HEK293 (cell line): ENCODE results near the gene APBA1.

Source experiments
- CTCF ChIA-PET: fragments of 350-600 bp; formaldehyde crosslinking; extraction: SDS; loops from one replicate; lab custom pipeline; 2021; ENCODE audit warnings: antibody characterized with exemption; lab: Yijun Ruan, JAX
- POLR2A ChIA-PET: fragments of 300-600 bp; formaldehyde crosslinking; extraction: SDS; loops from one replicate; lab custom pipeline; 2020; ENCODE audit warnings: antibody characterized with exemption, inconsistent platforms; lab: Yijun Ruan, JAX
- H3K27ac ChIP-seq: fragments of 200-500 bp; sonication (Bioruptor generic); 2 replicates; pipeline ENCODE4 v1.5.1; 2014; ENCODE audit warnings: low read depth, low read length, control low read depth, inconsistent platforms; ENCODE audit errors: extremely low read depth
- H3K36me3 ChIP-seq, 2 experiments: fragments of 200-500 bp in 1 of 2; sonication (Bioruptor generic) in 1 of 2; 1 replicate in 1 of 2; 2 replicates in 1 of 2; pipeline ENCODE4 v1.5.1; 2014 to 2017; ENCODE audit warnings: inconsistent platforms in 2 of 2, low read length in 2 of 2; ENCODE audit not compliant: control insufficient read depth in 2 of 2, insufficient read depth in 1 of 2
- H3K4me1 ChIP-seq: fragments of 200-500 bp; sonication (Bioruptor generic); 2 replicates; pipeline ENCODE4 v1.5.1; 2014; ENCODE audit warnings: mild to moderate bottlenecking, low read length, inconsistent platforms; ENCODE audit not compliant: control insufficient read depth, insufficient read depth
- H3K4me3 ChIP-seq: 2 replicates; pipeline ENCODE4 v1.5.1; 2011; ENCODE audit warnings: low read depth, mild to moderate bottlenecking, control low read depth, low read length, moderate library complexity
- H3K9me3 ChIP-seq: fragments of 200-500 bp; sonication (Bioruptor generic); 2 replicates; pipeline ENCODE4 v1.5.1; 2014; ENCODE audit warnings: low read depth, low read length, inconsistent platforms; ENCODE audit not compliant: control insufficient read depth, insufficient read depth
- BCL11B ChIP-seq: fragments of 450-650 bp; formaldehyde crosslinking; IDR thresholded peaks from 2 replicates; pipeline ENCODE4 v1.5.1; 2016; ENCODE audit warnings: low read depth, missing biosample characterization, missing genetic modification characterization
- GLI2 ChIP-seq: fragments of 450-650 bp; formaldehyde crosslinking; IDR thresholded peaks from 2 replicates; pipeline ENCODE4; 2017; ENCODE audit warnings: missing biosample characterization, missing genetic modification characterization, low read depth, borderline replicate concordance
- OVOL3 ChIP-seq: fragments of 450-650 bp; formaldehyde crosslinking; IDR thresholded peaks from 2 replicates; pipeline ENCODE4 v1.5.1; 2016; ENCODE audit warnings: missing biosample characterization, missing genetic modification characterization
- PRDM6 ChIP-seq: fragments of 450-650 bp; formaldehyde crosslinking; IDR thresholded peaks from 2 replicates; pipeline ENCODE4 v1.5.1; 2017; ENCODE audit warnings: missing biosample characterization, missing genetic modification characterization
- TCF7L2 ChIP-seq: IDR thresholded peaks from 2 replicates; pipeline ENCODE4 v1.6.1; 2011; ENCODE audit warnings: low read depth, mild to moderate bottlenecking, inconsistent platforms, low read length, moderate library complexity, borderline replicate concordance
- ZBTB21 ChIP-seq: fragments of 450-650 bp; formaldehyde crosslinking; IDR thresholded peaks from 2 replicates; pipeline ENCODE4 v1.5.1; 2017; ENCODE audit warnings: missing biosample characterization, missing genetic modification characterization
- ZBTB8A ChIP-seq: fragments of 450-650 bp; formaldehyde crosslinking; IDR thresholded peaks from 2 replicates; pipeline ENCODE4 v1.5.1; 2016; ENCODE audit warnings: missing biosample characterization, missing genetic modification characterization
- ZNF114 ChIP-seq: fragments of 450-650 bp; formaldehyde crosslinking; IDR thresholded peaks from 2 replicates; pipeline ENCODE4 v1.5.0; 2017; ENCODE audit warnings: missing biosample characterization, missing genetic modification characterization
- ZNF132 ChIP-seq: fragments of 450-650 bp; formaldehyde crosslinking; IDR thresholded peaks from 2 replicates; pipeline ENCODE4 v1.5.1; 2017; ENCODE audit warnings: missing biosample characterization, missing genetic modification characterization, borderline replicate concordance
- ZNF174 ChIP-seq: fragments of 450-650 bp; formaldehyde crosslinking; IDR thresholded peaks from 2 replicates; pipeline ENCODE4 v1.5.0; 2017; ENCODE audit warnings: missing biosample characterization, mild to moderate bottlenecking, missing genetic modification characterization
- ZNF18 ChIP-seq: fragments of 450-650 bp; formaldehyde crosslinking; IDR thresholded peaks from 2 replicates; pipeline ENCODE4 v1.5.1; 2016; ENCODE audit warnings: missing biosample characterization, missing genetic modification characterization
- ZNF202 ChIP-seq: fragments of 450-650 bp; formaldehyde crosslinking; IDR thresholded peaks from 2 replicates; pipeline ENCODE4 v1.5.1; 2016; ENCODE audit warnings: missing biosample characterization, missing genetic modification characterization, borderline replicate concordance
- ZNF211 ChIP-seq: fragments of 450-650 bp; formaldehyde crosslinking; IDR thresholded peaks from 2 replicates; pipeline ENCODE4 v1.5.1; 2016; ENCODE audit warnings: low read depth, missing biosample characterization, missing genetic modification characterization
- ZNF24 ChIP-seq: fragments of 450-650 bp; formaldehyde crosslinking; IDR thresholded peaks from 2 replicates; pipeline ENCODE4 v1.5.1; 2016; ENCODE audit warnings: missing biosample characterization, missing genetic modification characterization
- ZNF280C ChIP-seq: fragments of 450-650 bp; formaldehyde crosslinking; IDR thresholded peaks from 2 replicates; pipeline ENCODE4 v1.5.1; 2016; ENCODE audit warnings: missing biosample characterization, missing genetic modification characterization
- ZNF324 ChIP-seq: fragments of 450-650 bp; formaldehyde crosslinking; IDR thresholded peaks from 2 replicates; pipeline ENCODE4 v1.5.1; 2016; ENCODE audit warnings: missing biosample characterization, missing genetic modification characterization
- ZNF558 ChIP-seq: fragments of 450-650 bp; formaldehyde crosslinking; IDR thresholded peaks from 2 replicates; pipeline ENCODE4 v1.5.1; 2016; ENCODE audit warnings: missing biosample characterization, missing genetic modification characterization
- ZNF560 ChIP-seq: fragments of 450-650 bp; formaldehyde crosslinking; IDR thresholded peaks from 2 replicates; pipeline ENCODE4 v1.5.1; 2017; ENCODE audit warnings: missing biosample characterization, missing genetic modification characterization, borderline replicate concordance
- ZNF561 ChIP-seq: fragments of 450-650 bp; IDR thresholded peaks from 2 replicates; pipeline ENCODE4 v1.5.1; 2018; ENCODE audit warnings: missing biosample characterization, missing genetic modification characterization, borderline replicate concordance
- ZNF571 ChIP-seq: fragments of 450-650 bp; formaldehyde crosslinking; IDR thresholded peaks from 2 replicates; pipeline ENCODE4 v1.5.0; 2017; ENCODE audit warnings: missing biosample characterization, missing genetic modification characterization
- ZNF596 ChIP-seq: fragments of 450-650 bp; IDR thresholded peaks from 2 replicates; pipeline ENCODE4 v1.5.0; 2018; ENCODE audit warnings: missing biosample characterization, mild to moderate bottlenecking, missing genetic modification characterization, moderate library complexity
- ZNF664 ChIP-seq: fragments of 450-650 bp; formaldehyde crosslinking; IDR thresholded peaks from 2 replicates; pipeline ENCODE4 v1.5.1; 2016; ENCODE audit warnings: missing biosample characterization, missing genetic modification characterization
- ZNF701 ChIP-seq: fragments of 450-650 bp; formaldehyde crosslinking; IDR thresholded peaks from 2 replicates; pipeline ENCODE4 v1.5.1; 2016; ENCODE audit warnings: missing biosample characterization, missing genetic modification characterization
- ZNF707 ChIP-seq: fragments of 450-650 bp; formaldehyde crosslinking; IDR thresholded peaks from 2 replicates; pipeline ENCODE4 v1.5.1; 2016; ENCODE audit warnings: missing biosample characterization, missing genetic modification characterization
- ZNF792 ChIP-seq: fragments of 450-650 bp; formaldehyde crosslinking; IDR thresholded peaks from 2 replicates; pipeline ENCODE4 v1.5.1; 2016; ENCODE audit warnings: missing biosample characterization, missing genetic modification characterization
- ZSCAN18 ChIP-seq: fragments of 450-650 bp; formaldehyde crosslinking; IDR thresholded peaks from 2 replicates; pipeline ENCODE4 v1.5.1; 2016; ENCODE audit warnings: missing biosample characterization, missing genetic modification characterization
- ZSCAN23 ChIP-seq: fragments of 450-650 bp; formaldehyde crosslinking; IDR thresholded peaks from 2 replicates; pipeline ENCODE4 v1.5.1; 2016; ENCODE audit warnings: missing biosample characterization, missing genetic modification characterization
- TF ChIP-seq, protein P1 (sequence below): fragments of 450-650 bp; formaldehyde crosslinking; IDR thresholded peaks from 2 replicates; pipeline ENCODE4 v1.5.1; 2016; ENCODE audit warnings: missing biosample characterization, missing genetic modification characterization
- TF ChIP-seq, protein P2 (sequence below): fragments of 450-650 bp; formaldehyde crosslinking; IDR thresholded peaks from 2 replicates; pipeline ENCODE4 v1.5.1; 2017; ENCODE audit warnings: missing biosample characterization, missing genetic modification characterization

Gene APBA1

DNA sequence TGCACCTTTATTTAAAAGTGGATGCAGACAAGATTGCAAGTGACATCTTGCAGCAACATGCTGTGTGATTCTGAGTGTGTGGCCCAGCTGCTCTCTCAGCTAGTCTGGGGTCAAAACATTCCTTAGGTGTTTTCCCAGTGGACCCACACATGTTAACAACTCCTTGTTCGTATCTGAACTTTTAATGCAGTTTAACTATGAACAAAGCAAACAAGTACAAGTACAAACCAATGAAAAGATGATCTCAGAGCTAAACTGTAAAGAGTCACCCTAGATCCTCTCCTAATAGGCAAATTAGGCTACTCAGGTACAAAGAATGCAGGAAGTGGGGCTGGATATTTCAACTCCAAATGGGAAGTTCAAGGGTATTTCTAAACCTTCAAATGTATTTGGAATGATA lies 238.8 kb downstream of the APBA1 start:
- CTCF ChIA-PET, result interaction anchor here (0.6 to 1.3 kb wide), 3 partner anchors 11 to 677 kb away, joined by 4 to 8 read pairs (median 7); no protein-coding TSS in a partner anchor
- POLR2A ChIA-PET, result no interaction called here
- TF ChIP-seq PRDM6 (no peak), ZNF24 (tag by site-specific recombination) (no peak), ZNF561 (no peak), TCF7L2 (no peak), ZBTB21 (tag by site-specific recombination) (no peak), ZNF707 (tag by site-specific recombination) (no peak), GLI2 (tag by site-specific recombination) (no peak), ZBTB8A (tag by site-specific recombination) (no peak), ZNF558 (tag by site-specific recombination) (no peak), ZNF571 (tag by site-specific recombination) (no peak), ZNF174 (no peak), ZNF324 (tag by site-specific recombination) (no peak), ZNF211 (tag by site-specific recombination) (no peak), ZNF202 (tag by site-specific recombination) (no peak), OVOL3 (tag by site-specific recombination) (no peak), ZNF132 (tag by site-specific recombination) (no peak), ZSCAN23 (tag by site-specific recombination) (no peak), ZNF280C (tag by site-specific recombination) (no peak)
- TF ChIP-seq, protein P1, sequence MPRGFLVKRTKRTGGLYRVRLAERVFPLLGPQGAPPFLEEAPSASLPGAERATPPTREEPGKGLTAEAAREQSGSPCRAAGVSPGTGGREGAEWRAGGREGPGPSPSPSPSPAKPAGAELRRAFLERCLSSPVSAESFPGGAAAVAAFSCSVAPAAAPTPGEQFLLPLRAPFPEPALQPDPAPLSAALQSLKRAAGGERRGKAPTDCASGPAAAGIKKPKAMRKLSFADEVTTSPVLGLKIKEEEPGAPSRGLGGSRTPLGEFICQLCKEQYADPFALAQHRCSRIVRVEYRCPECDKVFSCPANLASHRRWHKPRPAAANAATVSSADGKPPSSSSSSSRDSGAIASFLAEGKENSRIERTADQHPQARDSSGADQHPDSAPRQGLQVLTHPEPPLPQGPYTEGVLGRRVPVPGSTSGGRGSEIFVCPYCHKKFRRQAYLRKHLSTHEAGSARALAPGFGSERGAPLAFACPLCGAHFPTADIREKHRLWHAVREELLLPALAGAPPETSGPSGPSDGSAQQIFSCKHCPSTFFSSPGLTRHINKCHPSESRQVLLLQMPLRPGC (tag by site-specific recombination), result no peak
- TF ChIP-seq, protein P2, sequence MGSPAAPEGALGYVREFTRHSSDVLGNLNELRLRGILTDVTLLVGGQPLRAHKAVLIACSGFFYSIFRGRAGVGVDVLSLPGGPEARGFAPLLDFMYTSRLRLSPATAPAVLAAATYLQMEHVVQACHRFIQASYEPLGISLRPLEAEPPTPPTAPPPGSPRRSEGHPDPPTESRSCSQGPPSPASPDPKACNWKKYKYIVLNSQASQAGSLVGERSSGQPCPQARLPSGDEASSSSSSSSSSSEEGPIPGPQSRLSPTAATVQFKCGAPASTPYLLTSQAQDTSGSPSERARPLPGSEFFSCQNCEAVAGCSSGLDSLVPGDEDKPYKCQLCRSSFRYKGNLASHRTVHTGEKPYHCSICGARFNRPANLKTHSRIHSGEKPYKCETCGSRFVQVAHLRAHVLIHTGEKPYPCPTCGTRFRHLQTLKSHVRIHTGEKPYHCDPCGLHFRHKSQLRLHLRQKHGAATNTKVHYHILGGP, result no peak

GRCh38 chr9:69432623-69433022 lies 239.5 kb downstream of the APBA1 start:
- Histone ChIP-seq H3K4me3 (no peak overlapping the region), H3K27ac (no peak overlapping the region), H3K9me3 (no peaks in the 10 kb centered on the region), H3K4me1 (no peaks in the 10 kb centered on the region), H3K36me3 (no peaks in the 10 kb centered on the region)
- POLR2A ChIA-PET, result no interaction called here
- CTCF ChIA-PET, result interaction anchor here (0.9 to 1.0 kb wide), 2 partner anchors 114 to 678 kb away, joined by 3 read pairs; no protein-coding TSS in a partner anchor
- TF ChIP-seq ZNF596 (tag by site-specific recombination) (no peak), ZNF18 (tag by site-specific recombination) (no peak), ZNF560 (no peak), ZNF792 (no peak), ZSCAN18 (tag by site-specific recombination) (no peak), ZNF701 (tag by site-specific recombination) (no peak), ZNF664 (tag by site-specific recombination) (no peak), ZNF114 (no peak), BCL11B (tag by site-specific recombination) (no peak)

More for the DNA sequence above, 238.8 kb downstream of the APBA1 start:
- H3K36me3 ChIP-seq, result no peaks in the 10 kb centered on the region
- H3K4me1 ChIP-seq, result no peaks in the 10 kb centered on the region
- no peak overlapping the region for H3K27ac ChIP-seq
- no peaks in the 10 kb centered on the region for H3K9me3 ChIP-seq
- H3K4me3 ChIP-seq, result no peak overlapping the region
